HepG2 (cell line): ENCODE data around the gene SLC23A2. TPM values are rescaled to one million over a fixed set of nuclear protein-coding genes. Genes with fewer than 3 reads are reported as not detected.

Experiments
- ADNP ChIP-seq: sonication (generic); formaldehyde crosslinking; IDR thresholded peaks from 2 replicates; pipeline ENCODE4 v1.4.0; 2020; ENCODE audit warnings: missing genetic modification reagents
- HMG20B ChIP-seq: conservative IDR thresholded peaks from 2 replicates; pipeline ENCODE4 v1.6.1; 2016; ENCODE audit warnings: missing genetic modification reagents, missing compliant biosample characterization
- LCORL ChIP-seq, 2 experiments: fragments of 450-650 bp in 1 of 2; sonication (generic) in 1 of 2; formaldehyde crosslinking in 1 of 2; IDR thresholded peaks; 2 replicates each; pipeline versions ENCODE4 v1.5.0 to v1.6.1; 2017 to 2020; ENCODE audit warnings: antibody characterized with exemption in 1 of 2, missing genetic modification reagents in 1 of 2
- NFIB ChIP-seq: sonication (generic); formaldehyde crosslinking; IDR thresholded peaks from 2 replicates; pipeline ENCODE4 v1.9.0; 2021; ENCODE audit warnings: missing genetic modification reagents, mild to moderate bottlenecking, borderline replicate concordance
- PRDM10 ChIP-seq: sonication (generic); formaldehyde crosslinking; IDR thresholded peaks from 2 replicates; pipeline ENCODE4 v1.4.0; 2020; ENCODE audit warnings: low read depth, missing genetic modification reagents
- PTBP1 ChIP-seq: fragments of 200-400 bp; formaldehyde crosslinking; IDR thresholded peaks from 2 replicates; pipeline ENCODE4 v1.6.1; 2018; ENCODE audit warnings: low read length, low read depth; ENCODE audit not compliant: poor library complexity, severe bottlenecking
- RERE ChIP-seq: IDR thresholded peaks from 2 replicates; pipeline ENCODE4 v1.6.1; 2016; ENCODE audit warnings: low read depth, missing genetic modification reagents, missing compliant biosample characterization
- RFXAP ChIP-seq: sonication (generic); formaldehyde crosslinking; IDR thresholded peaks from 2 replicates; pipeline ENCODE4 v1.4.0; 2020; ENCODE audit warnings: missing genetic modification reagents, borderline replicate concordance
- SALL2 ChIP-seq: sonication (generic); formaldehyde crosslinking; IDR thresholded peaks from 2 replicates; pipeline ENCODE4 v1.8.1; 2023; ENCODE audit warnings: mild to moderate bottlenecking, missing genetic modification reagents, inconsistent platforms
- SNAPC2 ChIP-seq: sonication (generic); formaldehyde crosslinking; IDR thresholded peaks from 2 replicates; pipeline ENCODE4 v1.8.1; 2022; ENCODE audit warnings: mild to moderate bottlenecking, missing genetic modification reagents
- TRIM22 ChIP-seq: fragments of 450-650 bp; IDR thresholded peaks from 2 replicates; pipeline ENCODE4 v1.6.1; 2017
- ZFP1 ChIP-seq: IDR thresholded peaks from 2 replicates; pipeline ENCODE4 v1.6.1; 2016
- ZFP36L1 ChIP-seq: sonication (generic); formaldehyde crosslinking; IDR thresholded peaks from 2 replicates; pipeline ENCODE4 v1.8.0; 2022; ENCODE audit warnings: mild to moderate bottlenecking, missing genetic modification reagents, moderate library complexity
- ZNF10 ChIP-seq: sonication (generic); formaldehyde crosslinking; IDR thresholded peaks from 2 replicates; pipeline ENCODE4 v1.4.0; 2020; ENCODE audit warnings: mild to moderate bottlenecking, low read depth, missing genetic modification reagents, borderline replicate concordance
- ZNF282 ChIP-seq: fragments of 450-650 bp; IDR thresholded peaks from 2 replicates; pipeline ENCODE4 v1.6.1; 2018; ENCODE audit not compliant: partially characterized antibody
- ZNF652 ChIP-seq: IDR thresholded peaks from 2 replicates; pipeline ENCODE4 v1.6.1; 2016; ENCODE audit warnings: low read depth, borderline replicate concordance
- ZNF660 ChIP-seq: sonication (generic); formaldehyde crosslinking; IDR thresholded peaks from 2 replicates; pipeline ENCODE4 v1.5.1; 2020; ENCODE audit warnings: mild to moderate bottlenecking, low read depth, missing genetic modification reagents, borderline replicate concordance
- ZNF749 ChIP-seq: sonication (generic); formaldehyde crosslinking; IDR thresholded peaks from 2 replicates; pipeline ENCODE4 v1.8.0; 2022; ENCODE audit warnings: mild to moderate bottlenecking, missing genetic modification reagents, moderate library complexity, borderline replicate concordance
- polyA plus RNA-seq, 8 experiments: library from polyadenylated mRNA; depleted of rRNA in 3 of 8; stranded (reverse) in 7 of 8; unstranded in 1 of 8; fragments of >200 nt; fragmentation: Illumina TruSeq in 4 of 8; extraction: Trizol in 4 of 8; gene quantifications; 2 replicates each; pipeline versions ENCODE4 v1.2.1 to v1.2.3, GENCODE V29; 2011 to 2016; ENCODE audit warnings: low read depth in 4 of 8, missing spikeins in 1 of 8, mixed read lengths in 1 of 8; ENCODE audit not compliant: insufficient read depth in 1 of 8
- total RNA-seq, 5 experiments: library from RNA; depleted of rRNA; stranded (reverse); fragments of >200 nt; fragmentation: Illumina TruSeq; extraction: Trizol; gene quantifications; 2 replicates each; pipeline ENCODE4 v1.2.3, GENCODE V29; 2016; ENCODE audit warnings: low read depth in 1 of 5

Gene SLC23A2
- total and polyA plus RNA-seq, 2 of the 13 experiments (the other 11 are each of a cell fraction or from before 2014, with no cell fraction given) = 42.2 to 51.2 TPM

- no peak for TF ChIP-seq RFXAP
- TF ChIP-seq ZNF660 (CRISPR knock-in tag) = no peak
- no peak for TF ChIP-seq PTBP1
- TF ChIP-seq ZNF282 = no peak
- TF ChIP-seq ZNF652 (CRISPR knock-in tag) = no peak
- no peak for TF ChIP-seq TRIM22
- TF ChIP-seq NFIB (CRISPR knock-in tag) = no peak
- no peak for TF ChIP-seq ZFP36L1 (CRISPR knock-in tag)
- TF ChIP-seq SALL2 (CRISPR knock-in tag) = no peak
- TF ChIP-seq LCORL (IDR thresholded peaks at IDR 0.05) = no peak
- TF ChIP-seq LCORL (CRISPR knock-in tag; IDR thresholded peaks at IDR 0.05) = no peak
- TF ChIP-seq PRDM10 = no peak
- no peak for TF ChIP-seq ZNF10
- TF ChIP-seq ADNP (CRISPR knock-in tag) = no peak
- TF ChIP-seq HMG20B (CRISPR knock-in tag) = no peak
- no peak for TF ChIP-seq SNAPC2 (CRISPR knock-in tag)
- TF ChIP-seq RERE (CRISPR knock-in tag) = no peak
- no peak for TF ChIP-seq ZFP1 (CRISPR knock-in tag)
- no peak for TF ChIP-seq ZNF749 (CRISPR knock-in tag)
Measured at GRCh38 chr20:4925842-4926530, 75.3 kb downstream of the SLC23A2 start (continued).
